GM20431 (cell line): ENCODE measurements around the gene TUBE1.
"Not testable (repeated sequence)": the region's sequence is repeated elsewhere in the genome, so short reads cannot be mapped to it uniquely, and the experiment has no call there.

Experiments used
- in situ Hi-C: fragments of 300-500 bp; cut with MseI, MboI; formaldehyde crosslinking; loops from one replicate; pipeline ENCODE4 v1.15.0; 2020; ENCODE audit warnings: low sequenced_read_pairs; ENCODE audit not compliant: unreplicated experiment

TUBE1 gene

GRCh38 chr6:112065426-112065986 is 21.8 kb downstream of the TUBE1 start:
- in situ Hi-C loops: no loop called here

DNA sequence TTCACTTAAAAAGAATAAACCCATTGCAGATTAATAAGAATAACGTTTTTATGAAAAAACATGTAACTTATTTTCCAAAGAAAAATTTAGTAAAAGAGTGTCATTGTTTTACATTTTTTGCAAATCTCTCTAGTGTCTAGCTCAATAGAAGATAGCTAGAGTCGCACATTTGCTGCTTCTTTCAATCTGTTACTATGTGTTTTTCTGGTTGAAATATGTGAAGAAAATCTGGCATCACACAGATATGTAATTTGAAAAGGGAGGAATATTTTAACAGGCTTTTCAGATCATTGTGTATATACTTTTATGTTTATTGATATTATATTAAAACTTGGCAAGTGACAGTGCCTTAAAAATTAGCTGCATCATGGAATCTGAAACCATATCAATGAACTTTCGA is 24.3 kb downstream of the TUBE1 start:
- in situ Hi-C loops: no loop called here

- in situ Hi-C loops: no loop called here
Measured at GRCh38 chr6:112061605-112062004, 25.7 kb downstream of the TUBE1 start.

GRCh38 chr6:112058243-112059032 is 28.8 kb downstream of the TUBE1 start:
- in situ Hi-C loops: no loop called here

DNA sequence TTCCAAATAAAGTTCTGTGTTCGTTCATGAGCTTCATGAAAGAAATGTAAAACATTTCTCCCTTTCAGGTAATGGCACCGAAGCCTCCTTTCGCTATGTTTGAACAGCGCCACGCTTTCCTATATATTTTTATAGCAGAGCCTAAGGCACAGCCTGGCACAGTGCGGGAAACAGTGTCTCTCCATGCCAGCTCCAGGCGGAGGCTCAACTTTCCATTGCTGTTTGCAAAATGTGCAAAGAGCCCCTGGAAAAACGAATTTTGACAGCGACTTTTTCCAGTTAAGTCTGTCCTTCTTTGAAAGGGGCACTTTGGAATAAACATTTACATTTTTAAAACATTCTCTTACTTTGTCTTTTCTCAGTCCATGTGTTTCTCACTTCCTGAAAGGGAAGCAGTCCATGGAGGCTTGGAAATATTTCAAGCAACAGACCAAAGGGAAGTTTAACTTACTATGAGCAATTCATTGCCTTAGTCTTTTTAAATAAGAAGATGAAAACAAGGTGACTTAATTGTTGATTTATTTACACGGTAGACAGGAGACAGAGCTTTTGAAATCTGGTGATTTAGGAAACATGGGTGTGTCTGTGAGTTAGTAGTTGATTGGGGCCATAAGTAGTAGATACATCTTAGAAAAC is 32.6 kb downstream of the TUBE1 start:
- in situ Hi-C loops: no loop called here

- in situ Hi-C loops: no loop called here
Measured at GRCh38 chr6:112054001-112054400, 33.3 kb downstream of the TUBE1 start, which contains the start of gene CCN6. TSS of gene CCN6 (plus strand) at chr6:112054104. CDS start at chr6:112054358, 254 bp downstream.

DNA sequence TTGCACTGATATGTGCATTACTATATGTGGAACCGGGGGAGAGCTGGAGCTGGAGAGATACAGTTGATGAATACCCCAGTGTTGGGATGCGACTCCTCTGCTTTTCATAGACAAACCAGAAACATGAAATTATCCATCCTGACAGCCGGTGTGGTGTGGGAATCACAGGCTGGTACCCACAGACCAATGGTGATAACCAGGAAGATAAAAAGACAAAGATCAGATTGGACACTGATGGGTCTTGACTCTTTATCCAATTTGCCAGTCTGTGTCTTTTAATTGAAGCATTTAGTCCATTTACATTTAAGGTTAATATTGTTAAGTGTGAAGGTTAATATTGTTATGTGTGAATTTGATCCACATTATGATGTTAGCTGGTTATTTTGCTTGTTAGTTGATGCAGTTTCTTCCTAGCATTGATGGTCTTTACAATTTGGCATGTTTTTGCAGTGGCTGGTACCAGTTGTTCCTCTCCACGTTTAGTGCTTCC is 36.0 kb downstream of the TUBE1 start:
- in situ Hi-C loops: not testable (repeated sequence)

DNA sequence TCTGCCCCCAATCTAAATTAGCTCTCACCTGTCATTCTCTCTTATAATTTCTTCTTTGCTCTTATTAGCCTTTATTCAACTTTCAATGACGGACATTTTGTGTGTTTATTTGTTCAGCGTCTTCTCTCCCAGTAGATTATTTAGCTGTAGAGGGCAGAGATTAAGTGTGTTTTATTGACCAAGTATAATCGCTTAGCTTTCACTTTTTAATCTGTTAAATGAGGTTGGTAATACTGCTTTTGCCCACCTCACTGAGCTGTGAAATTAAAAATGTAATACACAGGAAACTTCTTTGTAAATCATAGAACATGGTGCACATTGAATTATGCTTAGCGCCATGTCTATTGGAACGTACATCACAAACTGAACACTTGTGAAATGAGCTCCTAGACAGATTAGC is 36.9 kb downstream of the TUBE1 start:
- in situ Hi-C loops: no loop called here

DNA sequence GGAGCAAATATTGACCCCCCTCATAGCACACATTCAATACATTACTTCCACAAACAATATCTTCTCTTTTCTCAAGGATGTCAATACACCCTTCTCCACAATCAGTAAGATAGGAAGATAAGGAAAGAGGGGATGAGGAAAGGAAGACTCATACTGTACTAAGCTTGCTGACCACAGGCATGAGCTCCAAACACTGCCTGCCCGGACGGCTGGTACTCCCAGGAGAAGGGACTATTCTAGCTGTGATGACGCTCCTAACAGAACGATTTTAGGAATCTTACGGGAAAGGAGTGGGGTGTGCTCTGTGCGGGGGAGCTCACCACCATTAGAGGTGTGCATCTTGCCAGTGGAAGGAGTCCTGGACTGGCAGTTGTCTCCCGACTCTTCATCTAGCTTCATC is 37.3 kb downstream of the TUBE1 start:
- in situ Hi-C loops: no loop called here

DNA sequence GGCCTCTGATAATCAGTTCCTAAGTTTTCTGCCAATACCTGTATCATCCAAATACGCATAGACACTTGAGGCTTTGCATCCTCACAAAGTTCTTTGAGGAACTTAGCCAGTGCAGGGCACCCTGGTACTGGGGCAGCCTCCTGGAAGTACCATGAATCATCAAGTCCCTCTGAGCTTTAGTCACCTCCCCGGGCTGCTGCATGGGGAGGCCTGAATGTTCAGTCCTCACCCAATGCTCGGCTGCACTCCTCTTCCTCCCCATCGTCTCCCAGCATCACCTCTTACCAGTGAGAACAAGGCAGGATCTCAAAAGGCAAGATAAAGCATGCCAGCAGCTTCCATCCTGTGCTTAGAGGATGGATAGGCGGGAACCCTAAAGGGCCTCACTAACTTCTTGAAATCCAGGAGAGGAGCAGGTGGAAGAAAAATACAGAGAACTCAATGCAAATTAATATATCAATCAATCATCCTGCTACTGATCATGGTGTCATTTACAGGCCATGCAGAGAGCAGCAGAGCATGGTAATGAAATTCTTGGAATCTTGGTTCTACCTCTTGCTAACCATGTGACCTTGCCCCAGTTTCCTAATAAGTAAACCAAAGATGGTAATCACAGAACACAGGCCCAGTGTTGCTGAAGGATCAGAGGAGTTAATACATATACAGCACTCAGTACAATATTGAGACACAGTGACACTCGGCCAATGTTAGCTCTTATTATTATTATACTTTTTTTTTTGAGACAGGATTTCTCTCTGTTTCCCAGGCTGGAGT is 38.1 kb downstream of the TUBE1 start:
- in situ Hi-C loops: no loop called here

DNA sequence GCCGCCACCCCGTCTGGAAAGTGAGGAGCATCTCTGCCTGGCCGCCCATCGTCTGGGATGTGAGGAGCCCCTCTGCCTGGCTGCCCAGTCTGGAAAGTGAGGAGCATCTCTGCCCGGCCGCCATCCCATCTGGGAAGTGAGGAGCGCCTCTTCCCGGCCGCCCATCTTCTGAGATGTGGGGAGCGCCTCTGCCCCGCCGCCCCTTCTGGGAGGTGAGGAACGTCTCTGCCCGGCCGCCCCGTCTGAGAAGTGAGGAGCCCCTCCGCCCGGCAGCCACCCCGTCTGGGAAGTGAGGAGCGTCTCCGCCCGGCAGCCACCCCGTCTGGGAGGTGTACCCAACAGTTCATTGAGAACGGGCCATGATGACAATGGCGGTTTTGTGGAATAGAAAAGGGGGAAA is 39.8 kb downstream of the TUBE1 start:
- in situ Hi-C loops: not testable (repeated sequence)

DNA sequence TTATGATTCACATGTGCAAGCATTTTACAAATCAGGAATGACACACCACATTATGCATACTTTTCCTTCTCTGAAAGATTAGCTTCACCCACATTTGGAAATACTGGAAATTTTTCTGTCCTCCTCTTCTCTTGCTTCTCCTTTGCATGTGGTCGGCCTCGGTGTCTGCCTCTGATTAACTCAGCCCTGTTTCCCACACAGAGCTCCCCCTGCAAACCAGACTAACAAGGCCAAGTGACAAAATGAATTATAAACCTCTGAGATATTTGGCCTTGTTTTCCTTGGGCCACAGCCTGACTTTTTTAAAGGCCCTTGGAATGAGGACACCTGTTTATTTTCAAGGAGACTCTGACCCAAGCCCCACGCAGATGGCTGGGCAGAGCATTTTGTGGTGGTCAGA is 42.4 kb downstream of the TUBE1 start:
- in situ Hi-C loops: no loop called here

- in situ Hi-C loops: no loop called here
Measured at GRCh38 chr6:112044196-112044595, 43.1 kb downstream of the TUBE1 start.

- in situ Hi-C loops: no loop called here
Measured at GRCh38 chr6:112043032-112044007, 44.0 kb downstream of the TUBE1 start.

DNA sequence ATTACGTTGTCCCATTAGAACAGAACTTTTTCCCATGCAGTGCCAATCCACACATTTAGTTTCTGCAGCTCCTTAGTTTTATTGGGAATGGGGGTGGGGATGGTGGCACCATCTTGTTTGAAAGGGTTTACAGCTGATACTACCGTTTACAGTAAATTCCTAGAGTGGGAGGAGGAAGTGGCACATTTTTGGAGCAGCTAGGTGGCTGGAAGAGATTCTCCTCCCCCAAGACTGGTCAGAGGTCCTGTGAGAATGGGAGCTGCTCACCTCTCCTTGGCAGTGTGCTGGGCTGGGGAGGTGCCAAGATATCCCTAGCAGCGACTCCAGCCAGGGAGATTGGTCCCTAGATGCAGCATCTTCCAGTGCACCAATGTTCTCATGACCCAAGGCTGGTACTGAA is 45.7 kb downstream of the TUBE1 start:
- in situ Hi-C loops: no loop called here

DNA sequence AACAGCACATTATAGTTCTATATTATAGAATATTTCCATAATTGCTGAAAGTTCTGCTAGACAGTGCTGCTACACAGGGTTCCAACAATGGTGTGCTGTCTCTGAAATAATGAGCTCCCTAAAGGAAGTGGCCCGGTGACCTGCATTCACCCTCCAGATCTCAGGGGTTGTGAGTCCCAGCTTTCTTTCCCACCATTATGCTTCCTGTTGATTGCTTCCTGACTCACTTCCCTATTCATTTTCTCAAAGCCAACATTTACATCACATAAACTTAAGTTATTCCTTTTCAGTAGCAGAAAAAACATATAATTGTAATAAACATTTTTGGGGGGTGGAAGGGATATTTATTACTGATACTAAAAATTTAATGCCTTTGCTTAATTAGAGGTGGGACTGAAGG is 46.3 kb downstream of the TUBE1 start:
- in situ Hi-C loops: no loop called here

GRCh38 chr6:112039431-112039770 is 47.9 kb downstream of the TUBE1 start:
- in situ Hi-C loops: no loop called here

DNA sequence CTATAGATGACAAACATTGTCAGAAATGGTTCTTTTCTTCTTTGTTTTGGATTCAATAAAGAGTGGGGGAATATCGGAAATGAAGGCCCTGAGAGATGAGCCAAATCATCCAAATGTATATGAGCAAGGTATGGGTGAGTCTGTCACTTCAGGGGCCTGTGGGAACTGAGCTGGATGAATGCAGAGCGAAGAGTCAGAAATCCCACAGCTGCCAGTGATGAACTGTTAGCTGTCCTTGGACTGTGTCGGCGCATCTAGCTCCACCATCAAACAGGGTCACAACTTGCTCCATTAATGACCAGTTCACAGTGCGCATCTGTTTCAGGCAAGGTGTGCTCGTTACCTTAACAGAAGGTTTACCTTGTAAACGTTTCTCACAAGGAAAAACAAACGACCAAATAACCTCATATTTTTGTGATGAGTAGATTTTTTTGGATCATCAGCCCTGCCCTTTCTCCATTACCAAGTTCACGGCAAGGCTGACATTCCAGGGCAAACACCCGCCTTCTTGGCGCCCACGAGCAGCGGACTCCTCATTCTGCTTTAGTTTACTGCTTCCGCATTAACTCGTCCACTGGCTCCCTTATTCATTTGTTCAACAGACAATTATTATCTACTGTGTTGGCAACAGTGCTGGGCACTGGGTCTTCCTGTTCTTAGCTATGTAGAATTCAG is 48.4 kb downstream of the TUBE1 start:
- in situ Hi-C loops: no loop called here

GRCh38 chr6:112038268-112038667 is 49.0 kb downstream of the TUBE1 start:
- in situ Hi-C loops: no loop called here
